Right lobe of liver (tissue), 4 donors: Measurements from ENCODE around the gene ITGAD.

ENCODE experiments used
- POLR2A ChIP-seq: fragments of 450-650 bp; IDR thresholded peaks from one replicate; pipeline ENCODE4 v1.6.1; 2017; ENCODE audit warnings: antibody characterized with exemption, mild to moderate bottlenecking
- TF ChIP-seq, protein P1 (sequence below), 4 donors: fragments of 200-600 bp in 3 of 4; fragments of 450-650 bp in 1 of 4; IDR thresholded peaks; one replicate each; pipeline versions ENCODE4 v1.5.1 to v1.8.0; 2016 to 2022; ENCODE audit warnings: antibody characterized with exemption in 4 of 4, mild to moderate bottlenecking in 2 of 4
- donor health status: DM: no; HTN: no; CAD: no.
- donor health status: DM: no; HTN: no; CAD: no.
- donor health status: DM: no; HTN: yes; CAD: no.

DNA sequence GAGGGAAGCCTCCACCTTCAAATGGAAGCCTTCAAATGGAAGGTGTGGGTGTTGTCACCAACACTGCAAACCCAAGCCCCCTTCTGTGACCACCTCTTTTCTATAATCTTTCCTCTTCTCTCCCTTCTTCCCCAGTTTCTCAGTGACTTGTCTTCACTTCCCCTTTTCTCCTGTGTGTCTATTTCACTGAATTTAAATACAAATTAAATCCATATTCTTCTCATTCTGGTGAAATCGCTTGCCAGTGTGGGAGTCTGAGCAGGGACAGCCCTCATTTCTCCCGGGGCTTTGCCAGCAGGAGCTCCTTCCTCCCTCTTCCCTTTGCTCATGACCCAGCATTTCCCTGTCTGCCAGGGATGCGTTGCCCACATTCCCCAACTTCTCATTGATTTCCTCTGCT lies 44.6 kb upstream of the ITGAD start:
- TF ChIP-seq POLR2A: no peak
- TF ChIP-seq, protein P1, sequence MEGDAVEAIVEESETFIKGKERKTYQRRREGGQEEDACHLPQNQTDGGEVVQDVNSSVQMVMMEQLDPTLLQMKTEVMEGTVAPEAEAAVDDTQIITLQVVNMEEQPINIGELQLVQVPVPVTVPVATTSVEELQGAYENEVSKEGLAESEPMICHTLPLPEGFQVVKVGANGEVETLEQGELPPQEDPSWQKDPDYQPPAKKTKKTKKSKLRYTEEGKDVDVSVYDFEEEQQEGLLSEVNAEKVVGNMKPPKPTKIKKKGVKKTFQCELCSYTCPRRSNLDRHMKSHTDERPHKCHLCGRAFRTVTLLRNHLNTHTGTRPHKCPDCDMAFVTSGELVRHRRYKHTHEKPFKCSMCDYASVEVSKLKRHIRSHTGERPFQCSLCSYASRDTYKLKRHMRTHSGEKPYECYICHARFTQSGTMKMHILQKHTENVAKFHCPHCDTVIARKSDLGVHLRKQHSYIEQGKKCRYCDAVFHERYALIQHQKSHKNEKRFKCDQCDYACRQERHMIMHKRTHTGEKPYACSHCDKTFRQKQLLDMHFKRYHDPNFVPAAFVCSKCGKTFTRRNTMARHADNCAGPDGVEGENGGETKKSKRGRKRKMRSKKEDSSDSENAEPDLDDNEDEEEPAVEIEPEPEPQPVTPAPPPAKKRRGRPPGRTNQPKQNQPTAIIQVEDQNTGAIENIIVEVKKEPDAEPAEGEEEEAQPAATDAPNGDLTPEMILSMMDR (IDR thresholded peaks at IDR 0.05): no peak
